ENCODE measurements around the gene BORCS6. TPM values are rescaled to one million over a fixed set of nuclear protein-coding genes. Genes with fewer than 3 reads are reported as not detected.

The BORCS6 gene
- total RNA-seq, 4 donors from 2014 or later = 12.6 to 22.6 (median 17.9) TPM

DNA sequence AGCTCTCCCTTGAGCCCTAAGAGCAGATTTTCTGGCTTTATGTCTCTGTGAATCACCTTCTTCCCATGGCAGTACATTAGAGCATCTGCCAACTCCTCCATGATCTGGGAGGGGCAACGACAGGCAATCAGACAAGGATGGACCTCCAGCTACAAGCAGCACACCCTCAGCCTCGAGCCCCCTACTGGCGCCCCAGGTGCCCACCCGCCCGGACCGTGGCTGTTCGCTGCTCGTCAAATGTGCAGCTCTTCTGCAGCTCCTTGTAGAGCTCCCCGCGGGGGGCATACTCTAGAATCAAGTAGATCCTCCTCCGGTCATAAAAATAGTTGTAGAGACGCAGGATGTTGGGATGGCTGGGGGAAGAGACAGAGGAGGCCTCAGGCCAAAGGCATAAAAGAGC, 16.6 kb upstream of the BORCS6 start:
- TF ChIP-seq POLR2A (IDR thresholded peaks at IDR 0.05) = no peak
- TF ChIP-seq, protein P1, sequence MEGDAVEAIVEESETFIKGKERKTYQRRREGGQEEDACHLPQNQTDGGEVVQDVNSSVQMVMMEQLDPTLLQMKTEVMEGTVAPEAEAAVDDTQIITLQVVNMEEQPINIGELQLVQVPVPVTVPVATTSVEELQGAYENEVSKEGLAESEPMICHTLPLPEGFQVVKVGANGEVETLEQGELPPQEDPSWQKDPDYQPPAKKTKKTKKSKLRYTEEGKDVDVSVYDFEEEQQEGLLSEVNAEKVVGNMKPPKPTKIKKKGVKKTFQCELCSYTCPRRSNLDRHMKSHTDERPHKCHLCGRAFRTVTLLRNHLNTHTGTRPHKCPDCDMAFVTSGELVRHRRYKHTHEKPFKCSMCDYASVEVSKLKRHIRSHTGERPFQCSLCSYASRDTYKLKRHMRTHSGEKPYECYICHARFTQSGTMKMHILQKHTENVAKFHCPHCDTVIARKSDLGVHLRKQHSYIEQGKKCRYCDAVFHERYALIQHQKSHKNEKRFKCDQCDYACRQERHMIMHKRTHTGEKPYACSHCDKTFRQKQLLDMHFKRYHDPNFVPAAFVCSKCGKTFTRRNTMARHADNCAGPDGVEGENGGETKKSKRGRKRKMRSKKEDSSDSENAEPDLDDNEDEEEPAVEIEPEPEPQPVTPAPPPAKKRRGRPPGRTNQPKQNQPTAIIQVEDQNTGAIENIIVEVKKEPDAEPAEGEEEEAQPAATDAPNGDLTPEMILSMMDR (IDR thresholded peaks at IDR 0.05) = no peak

DNA sequence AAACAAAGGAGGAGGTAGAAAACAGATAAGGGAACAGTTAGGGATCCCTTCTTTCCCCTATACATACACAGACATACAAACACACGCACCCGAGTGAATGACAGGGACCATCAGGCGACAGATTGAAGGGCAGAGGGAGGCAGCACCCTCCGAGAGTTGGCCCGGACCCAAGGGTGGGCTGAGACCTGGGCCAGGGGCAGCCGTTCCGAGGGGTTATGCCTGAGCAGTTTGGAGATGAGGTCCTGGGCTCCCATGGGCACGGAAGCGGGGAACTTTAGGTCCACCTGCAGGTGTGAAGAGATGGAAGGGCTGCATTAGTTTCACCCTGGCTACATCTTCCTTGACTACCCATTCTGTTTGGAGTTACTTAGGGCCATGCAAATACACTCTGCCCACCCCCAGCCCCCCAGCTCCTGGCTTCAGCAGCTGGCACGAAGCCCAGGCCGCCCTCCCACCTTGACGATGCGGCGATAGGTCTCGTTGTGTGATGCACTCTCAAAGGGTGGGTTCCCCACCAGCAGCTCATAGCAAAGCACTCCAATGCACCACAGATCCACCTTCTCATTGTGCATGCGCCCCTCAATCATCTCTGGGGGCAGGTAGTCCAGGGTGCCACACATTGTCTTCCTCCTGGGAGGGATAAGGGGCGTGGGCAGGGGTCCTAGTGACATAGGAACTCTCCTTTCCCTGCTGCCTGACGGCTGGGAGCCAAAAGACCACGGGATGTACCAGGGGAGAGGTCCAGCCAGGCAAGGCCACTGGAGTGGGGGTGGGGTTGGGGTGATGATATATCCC, 15.0 kb upstream of the BORCS6 start:
- no peak overlapping the region for H3K27ac ChIP-seq
- no peaks in the 10 kb centered on the region for H3K27me3 ChIP-seq
- no peaks in the 10 kb centered on the region for H3K9me3 ChIP-seq
- no peak for DNase-seq
- no peak overlapping the region for H3K4me3 ChIP-seq
- H3K36me3 ChIP-seq = no peaks in the 10 kb centered on the region
- H3K4me1 ChIP-seq = peaks cover 0 to 4% (median 3%) of the 10 kb centered on the region in 4 donors
- no peak for TF ChIP-seq POLR2A (IDR thresholded peaks at IDR 0.05)
- TF ChIP-seq, protein P1 (IDR thresholded peaks at IDR 0.05) = no peak

More for the DNA sequence above, 16.6 kb upstream of the BORCS6 start:
- no peak overlapping the region for H3K4me3 ChIP-seq
- H3K9me3 ChIP-seq = no peaks in the 10 kb centered on the region
- peaks cover 0 to 13% (median 7%) of the 10 kb centered on the region in 4 donors for H3K4me1 ChIP-seq
- no peak for DNase-seq
- H3K36me3 ChIP-seq = no peaks in the 10 kb centered on the region
- H3K27me3 ChIP-seq = no peaks in the 10 kb centered on the region
- no peak overlapping the region for H3K27ac ChIP-seq

DNA sequence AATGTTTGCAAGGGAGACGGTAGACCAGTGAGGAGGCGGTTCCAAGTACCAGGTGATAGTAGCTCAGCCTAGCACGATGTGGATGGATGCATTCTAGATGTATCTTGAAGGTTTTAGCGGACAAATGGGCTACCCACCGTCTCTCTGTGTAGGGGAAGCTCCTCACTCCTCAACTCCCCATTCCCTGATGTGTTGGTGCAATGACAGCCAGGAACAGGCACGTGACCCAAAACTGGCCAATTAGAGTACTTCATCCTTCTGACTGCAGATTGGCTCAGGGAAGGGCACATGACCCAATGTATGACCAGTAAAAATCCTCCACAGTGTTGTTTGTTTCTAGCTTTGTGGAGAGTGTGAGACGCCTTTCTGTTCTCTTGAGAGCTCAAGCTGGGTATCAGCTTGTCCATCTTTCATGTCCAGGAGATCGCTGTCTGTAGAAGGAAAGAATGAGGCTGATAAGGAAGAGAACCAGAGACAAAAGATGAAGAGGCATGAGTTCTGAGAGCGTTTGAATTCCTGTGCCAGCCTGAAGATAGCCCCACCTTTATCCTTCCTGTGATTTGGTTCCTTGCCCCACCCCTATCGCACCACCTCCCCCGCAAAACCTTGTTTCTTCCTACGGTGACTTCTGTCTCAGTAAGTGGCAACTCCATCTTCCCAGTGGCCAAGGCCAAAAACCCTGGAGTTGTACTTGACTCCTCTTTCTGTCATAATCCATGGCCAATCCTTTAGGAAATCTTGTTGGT, 2.3 kb upstream of the BORCS6 start:
- no peaks in the 10 kb centered on the region for H3K9me3 ChIP-seq
- peak overlapping the region; percentile 47 to 84 (median 68) for H3K27ac ChIP-seq
- peak overlapping the region; percentile 14 to 47 (median 28) for H3K4me3 ChIP-seq
- no peaks in the 10 kb centered on the region for H3K36me3 ChIP-seq
- TF ChIP-seq, protein P1 (IDR thresholded peaks at IDR 0.05) = no peak
- peak; percentile 54 to 81 for TF ChIP-seq POLR2A (IDR thresholded peaks at IDR 0.05)
- peaks cover 3 to 32% (median 12%) of the 10 kb centered on the region in 4 donors for H3K4me1 ChIP-seq
- no peaks in the 10 kb centered on the region for H3K27me3 ChIP-seq
- DNase-seq = peak; percentile 73 to 91 (median 74)

DNA sequence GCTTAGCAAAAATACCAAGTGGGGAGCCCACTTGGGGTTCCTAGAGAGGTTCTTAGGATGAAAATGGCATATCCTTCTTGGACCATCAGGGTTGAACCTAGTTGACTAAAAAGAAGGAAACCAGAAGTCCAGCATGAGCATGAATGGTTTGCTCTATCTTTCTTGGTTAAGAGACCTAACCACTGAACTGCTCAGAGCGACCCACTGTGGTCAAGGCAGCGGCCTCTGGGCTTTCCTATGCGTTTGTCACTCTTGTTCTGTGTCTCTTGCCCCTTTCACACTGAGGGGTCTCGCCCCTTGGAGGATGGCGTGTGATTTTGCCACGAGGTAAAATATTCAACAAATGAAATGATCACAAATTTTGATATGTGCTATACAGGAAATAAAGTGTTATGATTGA, 526 bp upstream of the BORCS6 start:
- Histone ChIP-seq H3K4me1 (peaks cover 3 to 32% (median 14%) of the 10 kb centered on the region in 4 donors), H3K4me3 (peak overlapping the region in 3 of 4 donors; percentile 83 to 93 (median 86)), H3K9me3 (no peaks in the 10 kb centered on the region), H3K27ac (peak overlapping the region; percentile 94 to 99 (median 98)), H3K27me3 (no peaks in the 10 kb centered on the region), H3K36me3 (no peaks in the 10 kb centered on the region)
- DNase-seq = no peak
- TF ChIP-seq, protein P1 (IDR thresholded peaks at IDR 0.05) = no peak
- TF ChIP-seq POLR2A (IDR thresholded peaks at IDR 0.05) = no peak

DNA sequence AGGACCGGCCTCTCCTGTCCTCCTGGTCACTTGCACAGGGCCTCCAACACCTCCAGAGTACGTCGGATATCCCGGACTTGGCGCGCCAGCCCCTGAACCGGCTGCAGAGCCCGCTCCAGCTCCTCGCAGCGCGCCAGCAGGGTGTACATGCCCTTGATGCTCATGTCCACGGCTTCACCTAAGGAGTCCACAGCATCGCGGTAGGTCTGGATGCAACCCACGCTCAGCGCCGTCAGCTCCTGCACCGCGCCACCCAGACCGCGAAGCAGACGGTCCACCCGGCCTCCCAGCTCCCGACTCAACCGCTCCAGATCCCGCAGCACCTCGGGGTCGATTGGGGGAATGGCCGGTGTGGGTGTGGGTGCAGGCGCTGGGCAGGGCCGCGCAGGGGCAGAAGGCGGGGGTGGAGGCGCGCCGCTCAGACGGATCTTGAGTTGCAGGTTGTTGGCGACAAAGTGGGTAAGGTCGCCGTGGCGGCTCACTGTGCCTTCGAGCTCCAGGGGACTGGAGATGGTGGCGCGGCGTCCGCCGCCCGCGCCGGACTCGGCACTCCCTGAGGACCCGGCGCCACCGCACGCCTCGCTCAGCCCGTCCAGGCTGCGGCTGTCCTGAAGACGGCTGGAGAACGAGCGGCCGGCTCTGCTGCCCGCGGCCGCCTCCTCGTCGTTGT, 804 bp downstream of the BORCS6 start:
- H3K27ac ChIP-seq = peak overlapping the region; percentile 94 to 99 (median 98)
- peak; percentile 42 to 73 (median 72) for DNase-seq
- peaks cover 3 to 32% (median 14%) of the 10 kb centered on the region in 4 donors for H3K4me1 ChIP-seq
- peak overlapping the region; percentile 83 to 93 (median 88) for H3K4me3 ChIP-seq
- TF ChIP-seq, protein P1 (IDR thresholded peaks at IDR 0.05) = no peak
- no peak for TF ChIP-seq POLR2A (IDR thresholded peaks at IDR 0.05)
- no peaks in the 10 kb centered on the region for H3K36me3 ChIP-seq
- no peaks in the 10 kb centered on the region for H3K27me3 ChIP-seq
- no peaks in the 10 kb centered on the region for H3K9me3 ChIP-seq

All from Peyer's patch (tissue), 4 donors.